GM18517 (cell line): ENCODE measurements around the gene BLOC1S4.
"Not testable (repeated sequence)": the region's sequence is repeated elsewhere in the genome, so short reads cannot be mapped to it uniquely, and the experiment has no call there.

Experiments
- ATAC-seq: cut with Tn5 transposase; IDR thresholded peaks from one replicate; pipeline ENCODE4 v1.9.1; 2021; ENCODE audit warnings: mild to moderate bottlenecking, moderate library complexity; ENCODE audit not compliant: unreplicated experiment

BLOC1S4 gene

GRCh38 chr4:6734165-6734786, 18.3 kb downstream of the BLOC1S4 start:
- ATAC-seq: no peak

DNA sequence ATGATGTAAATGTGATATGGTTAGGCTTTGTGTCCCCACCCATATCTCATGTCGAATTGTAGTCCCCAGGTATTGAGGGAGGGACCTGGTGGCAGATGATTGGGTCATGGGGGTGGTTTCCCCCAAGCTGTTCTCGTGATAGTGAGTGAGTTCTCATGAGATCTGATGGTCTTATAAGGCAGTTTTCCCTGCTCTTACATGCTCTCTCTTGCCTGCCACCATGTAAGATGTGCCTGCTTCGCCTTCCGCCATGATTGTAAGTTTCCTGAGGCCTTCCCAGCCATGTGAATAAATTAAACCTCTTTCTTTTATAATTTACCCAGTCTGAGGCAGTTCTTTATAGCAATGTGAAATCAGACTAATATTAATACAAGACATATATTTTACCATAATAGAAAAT, 23.9 kb downstream of the BLOC1S4 start:
- ATAC-seq: no peak

DNA sequence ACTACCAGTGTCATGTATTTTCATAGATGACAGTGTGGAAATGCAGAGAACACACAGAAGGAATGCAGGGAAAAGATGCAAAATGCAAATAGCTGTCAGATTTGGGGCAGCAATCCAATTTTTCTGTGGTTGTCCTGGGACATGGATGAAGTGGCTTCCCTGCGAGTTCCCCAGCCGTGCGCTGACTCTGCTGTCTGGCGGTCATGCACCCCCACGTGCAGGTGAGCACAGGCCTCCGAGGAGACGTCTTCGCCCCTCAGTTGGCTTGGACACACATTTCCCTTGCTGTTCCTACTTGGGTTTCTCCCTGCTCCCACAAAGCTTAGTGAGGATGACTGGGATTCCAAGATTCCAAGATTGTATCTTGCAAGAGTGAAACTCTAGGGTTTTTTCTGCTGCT, 24.4 kb downstream of the BLOC1S4 start:
- no peak for ATAC-seq

GRCh38 chr4:6742507-6742906, 26.5 kb downstream of the BLOC1S4 start:
- ATAC-seq: no peak

DNA sequence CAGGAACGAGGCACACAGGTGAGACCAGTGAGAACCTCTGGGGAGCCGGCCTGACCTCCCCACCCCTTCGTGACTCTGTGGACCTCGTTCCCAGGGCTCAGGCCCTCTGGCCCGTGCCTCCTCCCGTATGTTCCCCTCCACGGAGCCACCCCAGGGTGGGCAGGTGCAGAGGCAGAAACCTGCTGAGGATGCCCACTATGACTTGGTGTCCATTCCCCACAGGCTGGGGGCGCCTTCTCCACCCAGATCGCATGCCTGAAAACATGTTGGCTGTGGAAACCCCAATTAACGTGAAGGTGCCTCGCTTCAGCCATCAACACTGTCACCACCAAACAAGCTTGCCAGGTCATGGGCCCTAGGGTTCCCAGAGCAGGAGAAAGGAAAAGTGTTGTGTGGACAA, 27.0 kb downstream of the BLOC1S4 start:
- ATAC-seq: no peak

DNA sequence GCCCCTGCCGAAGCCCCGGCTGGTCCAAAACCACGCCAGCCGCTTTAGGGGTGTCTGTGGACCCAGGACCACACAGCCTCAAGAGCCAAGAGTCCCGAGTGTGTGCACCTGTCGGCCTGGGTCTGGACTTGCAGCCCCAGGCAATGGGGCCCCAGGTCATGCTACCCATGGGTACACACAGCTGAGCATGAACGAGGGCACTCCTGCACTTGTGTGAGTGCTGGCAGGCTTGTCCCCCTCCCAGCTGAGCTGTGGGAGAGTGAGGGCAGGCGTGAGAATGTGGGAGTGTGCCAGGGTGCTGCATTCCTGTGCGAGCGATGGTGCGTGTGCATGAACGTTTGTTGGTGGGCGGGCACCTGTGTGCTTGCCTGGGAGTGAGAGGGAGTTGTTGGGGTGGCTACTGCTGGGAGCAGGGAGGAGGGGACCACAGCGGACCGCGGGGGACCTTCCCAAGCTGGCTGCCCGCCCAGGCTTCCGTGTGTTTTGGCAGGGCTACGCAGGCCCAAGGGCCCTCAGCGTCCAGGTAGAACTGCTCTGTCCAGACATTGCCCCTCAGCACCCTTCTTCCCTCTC, 30.8 kb downstream of the BLOC1S4 start:
- ATAC-seq: no peak

- ATAC-seq: no peak
Measured at GRCh38 chr4:6747294-6748051, 31.5 kb downstream of the BLOC1S4 start.

GRCh38 chr4:6748286-6748685, 32.3 kb downstream of the BLOC1S4 start:
- ATAC-seq: no peak

- no peak for ATAC-seq
Measured at GRCh38 chr4:6749340-6750171, 33.6 kb downstream of the BLOC1S4 start.

DNA sequence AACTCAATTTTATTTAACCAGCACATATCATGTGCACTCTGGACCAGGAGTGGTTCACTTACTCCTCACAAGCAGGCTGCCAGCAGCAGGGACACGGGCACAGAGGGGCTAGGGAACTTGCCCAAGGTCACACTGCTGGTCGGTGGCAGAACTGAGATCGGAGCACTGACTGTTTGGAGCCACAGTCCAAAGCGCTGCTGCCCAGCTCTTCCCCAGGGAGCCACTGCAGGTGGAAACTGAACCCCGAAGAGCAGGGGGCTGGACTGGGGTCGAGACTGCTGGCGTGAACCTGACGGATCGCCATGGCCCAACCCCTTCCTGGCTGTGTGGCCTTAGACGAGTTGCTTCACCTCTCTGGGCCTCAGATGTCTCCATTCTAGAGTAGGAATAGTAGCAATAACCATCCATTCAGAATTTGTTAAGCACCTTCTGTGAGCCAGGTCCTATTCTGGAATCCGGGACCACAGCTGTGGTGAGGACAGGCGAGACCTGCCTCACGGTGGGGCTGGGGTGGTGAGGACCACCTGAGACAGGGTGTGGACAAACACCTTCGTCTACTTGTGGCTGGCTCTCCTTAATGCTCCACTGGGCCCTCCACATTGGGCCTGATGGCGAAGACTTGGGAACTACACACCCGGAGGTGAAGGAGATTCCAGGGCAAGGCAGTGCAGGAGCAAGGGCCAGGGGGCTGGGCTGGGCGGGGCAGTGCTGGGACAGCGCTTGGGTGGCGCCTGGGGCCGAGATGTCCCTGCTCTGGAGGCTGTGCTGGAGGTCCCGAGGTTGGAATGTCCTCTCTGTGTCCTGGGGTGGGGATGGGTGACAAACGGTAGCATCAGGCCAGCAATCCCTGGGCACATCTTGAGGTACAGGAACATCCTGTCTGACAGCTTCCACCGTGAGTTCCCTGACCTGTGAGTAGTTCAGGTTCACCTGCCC, 34.6 kb downstream of the BLOC1S4 start:
- no peak for ATAC-seq

GRCh38 chr4:6751611-6752485, 35.9 kb downstream of the BLOC1S4 start:
- no peak for ATAC-seq

DNA sequence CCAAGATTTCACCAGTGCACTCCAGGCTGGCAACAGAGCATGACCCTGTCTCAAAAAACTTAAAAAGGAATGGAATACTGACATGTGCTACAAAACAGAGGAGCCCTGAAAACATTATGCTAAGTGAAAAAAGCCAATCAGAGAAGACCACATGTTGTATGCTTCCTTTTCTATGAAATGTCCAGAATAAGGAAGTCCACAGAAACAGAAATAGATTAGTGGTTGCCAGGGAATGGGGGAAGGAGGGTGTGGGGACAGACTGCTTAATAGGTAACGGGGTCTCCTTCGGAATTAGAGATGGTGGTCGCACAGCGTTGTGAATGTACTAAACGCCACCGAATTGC, 36.5 kb downstream of the BLOC1S4 start:
- ATAC-seq: no peak

DNA sequence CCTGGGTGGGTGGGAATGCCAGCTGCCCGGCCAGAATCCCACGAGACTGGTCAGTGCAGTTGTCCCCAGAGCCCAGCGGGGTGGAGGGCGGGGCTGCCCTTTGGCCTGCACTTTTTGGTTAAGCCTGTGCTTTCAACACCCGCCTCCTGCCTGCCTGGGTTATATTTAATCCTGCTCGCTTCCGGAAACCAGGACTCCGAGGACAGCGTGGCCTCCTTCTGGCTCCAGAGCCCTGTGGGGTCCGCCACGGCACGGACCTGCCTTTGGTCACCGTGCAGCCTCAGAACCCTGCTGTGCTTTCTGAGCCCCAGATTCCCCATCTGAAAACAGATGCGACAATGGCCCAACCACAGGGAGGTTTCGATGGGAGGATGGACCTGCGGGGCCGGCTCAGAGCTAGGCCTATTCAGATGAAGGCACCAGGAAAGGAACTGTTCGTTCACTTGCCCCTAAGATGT, 37.2 kb downstream of the BLOC1S4 start:
- no peak for ATAC-seq

GRCh38 chr4:6753891-6754290, 37.9 kb downstream of the BLOC1S4 start:
- ATAC-seq: no peak

- no peak for ATAC-seq
Measured at GRCh38 chr4:6754481-6755087, 38.6 kb downstream of the BLOC1S4 start.

DNA sequence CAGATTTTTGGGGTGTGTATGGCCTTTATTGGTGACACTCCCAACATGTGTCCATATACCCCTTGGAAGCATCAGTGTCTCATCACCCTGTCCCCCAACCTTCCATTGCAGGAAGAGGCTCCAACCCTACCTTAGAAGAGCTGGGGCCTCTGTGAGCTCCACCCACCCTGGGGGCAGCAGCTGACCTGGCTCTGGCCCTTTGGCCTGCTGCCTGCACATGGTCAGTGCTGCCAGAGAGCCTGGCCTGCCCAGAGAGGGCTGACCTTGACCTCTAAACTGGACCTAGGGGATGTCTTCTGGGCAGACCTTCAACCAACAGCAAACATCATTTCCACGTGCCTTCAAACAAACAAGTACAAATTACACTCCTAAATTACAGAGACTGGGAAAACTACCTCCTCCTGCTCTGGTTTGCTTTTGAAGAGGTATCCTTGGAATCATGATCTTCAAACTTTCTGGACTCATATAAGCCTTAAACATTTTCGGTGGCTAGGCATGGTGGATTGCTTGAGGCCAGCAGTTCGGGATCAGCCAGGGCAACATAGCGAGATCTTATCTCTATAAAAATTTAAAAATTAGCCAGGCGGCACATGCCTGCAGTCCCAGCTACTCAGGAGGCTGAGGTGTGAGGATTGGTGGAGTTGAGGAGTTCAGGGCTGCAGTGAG, 39.2 kb downstream of the BLOC1S4 start:
- ATAC-seq: no peak

DNA sequence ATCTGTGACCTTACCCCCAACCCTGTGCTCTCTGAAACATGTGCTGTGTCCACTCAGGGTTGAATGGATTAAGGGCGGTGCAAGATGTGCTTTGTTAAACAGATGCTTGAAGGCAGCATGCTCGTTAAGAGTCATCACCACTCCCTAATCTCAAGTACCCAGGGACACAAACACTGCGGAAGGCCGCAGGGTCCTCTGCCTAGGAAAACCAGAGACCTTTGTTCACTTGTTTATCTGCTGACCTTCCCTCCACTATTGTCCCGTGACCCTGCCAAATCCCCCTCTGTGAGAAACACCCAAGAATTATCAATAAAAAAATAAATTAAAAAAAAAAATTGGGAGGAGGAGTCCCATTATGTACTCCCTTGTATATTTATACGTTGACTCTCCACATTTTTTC, 40.4 kb downstream of the BLOC1S4 start:
- ATAC-seq: not testable (repeated sequence)

DNA sequence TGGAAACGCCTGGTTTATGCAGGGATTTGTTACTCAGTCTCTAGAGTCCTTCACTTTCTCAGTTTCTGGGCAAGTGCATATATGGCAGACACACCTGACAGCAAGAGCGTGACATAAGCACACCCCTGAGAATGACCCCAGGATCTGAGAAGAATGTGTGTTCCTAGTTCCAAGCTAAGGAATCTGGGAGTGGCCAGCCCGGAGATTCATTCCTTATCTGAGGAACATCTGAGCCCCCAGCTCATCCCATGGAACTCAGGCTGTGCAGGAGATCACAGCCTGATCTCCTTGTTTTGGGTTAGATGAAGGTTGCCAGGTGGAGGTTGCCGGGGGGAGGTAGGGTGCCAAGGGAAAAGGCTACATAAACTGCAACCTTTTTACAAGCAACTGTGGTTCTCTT, 42.8 kb downstream of the BLOC1S4 start:
- ATAC-seq: no peak
